IMR-90 (cell line): ENCODE measurements around the gene ERC2. TPM values are rescaled to one million over a fixed set of nuclear protein-coding genes. Genes with fewer than 3 reads are reported as not detected.

Source experiments
- ATAC-seq: fragments of 200-7000 bp; cut with Tn5 transposase; 2 replicates; pipeline ENCODE4 v1.9.1; 2020; ENCODE audit warnings: low read depth, mild to moderate bottlenecking, moderate library complexity
- BruUV-seq: library from RNA; stranded (reverse); fragments of 400-500 nt; replicated peaks from 2 replicates; lab custom pipeline; 2021; lab: Mats Ljungman, UMichigan
- CTCF ChIA-PET: fragments of 300-600 bp; formaldehyde crosslinking; extraction: SDS; loops from one replicate; lab custom pipeline; 2021; ENCODE audit warnings: antibody characterized with exemption; lab: Yijun Ruan, JAX
- POLR2A ChIA-PET: fragments of 300-600 bp; sonication (Branson Sonifier 250); formaldehyde crosslinking; loops from one replicate; lab custom pipeline; 2022; ENCODE audit warnings: antibody characterized with exemption; ENCODE audit not compliant: unreplicated experiment; lab: Charles Lee
- DNase-seq: peaks from one replicate; pipeline ENCODE4 v3.0.0; 2013
- H2AFZ ChIP-seq: replicated peaks from 2 replicates; pipeline ENCODE3; 2013; ENCODE audit warnings: low read length, mild to moderate bottlenecking; ENCODE audit not compliant: poor library complexity
- H2AK5ac ChIP-seq: 2 replicates; pipeline ENCODE4 v1.6.1; 2013; ENCODE audit warnings: low read depth, low read length, inconsistent platforms
- H2AK9ac ChIP-seq: replicated peaks from 2 replicates; pipeline ENCODE3; 2013; ENCODE audit warnings: mild to moderate bottlenecking, low read depth, low read length, moderate library complexity; ENCODE audit not compliant: poor library complexity
- H2BK120ac ChIP-seq: 2 replicates; pipeline ENCODE4 v1.6.1; 2013; ENCODE audit warnings: low read depth, low read length, inconsistent platforms
- H2BK15ac ChIP-seq: 3 replicates; pipeline ENCODE4 v1.6.1; 2013; ENCODE audit warnings: low read depth, low read length, inconsistent platforms
- H2BK20ac ChIP-seq: 2 replicates; pipeline ENCODE4 v1.6.1; 2013; ENCODE audit warnings: low read depth, mild to moderate bottlenecking, inconsistent platforms, low read length, moderate library complexity
- H2BK5ac ChIP-seq: 2 replicates; pipeline ENCODE4 v1.6.1; 2013; ENCODE audit warnings: mild to moderate bottlenecking, low read depth, low read length, inconsistent platforms; ENCODE audit not compliant: poor library complexity, severe bottlenecking
- H3K14ac ChIP-seq: replicated peaks from 2 replicates; pipeline ENCODE4 v1.6.1; 2013; ENCODE audit warnings: low read depth, low read length, inconsistent platforms
- H3K18ac ChIP-seq: 2 replicates; pipeline ENCODE4 v1.6.1; 2013; ENCODE audit warnings: low read depth, low read length, control low read depth
- H3K23ac ChIP-seq: 2 replicates; pipeline ENCODE4 v1.6.1; 2013; ENCODE audit warnings: low read depth, low read length, inconsistent platforms
- H3K27ac ChIP-seq: 2 replicates; pipeline ENCODE4 v1.5.1; 2013; ENCODE audit warnings: mild to moderate bottlenecking, control low read depth, low read length; ENCODE audit not compliant: insufficient read depth
- H3K27me3 ChIP-seq: 2 replicates; pipeline ENCODE4 v1.6.1; 2013; ENCODE audit warnings: low read length; ENCODE audit not compliant: control insufficient read depth, insufficient read depth
- H3K36me3 ChIP-seq: 2 replicates; pipeline ENCODE4 v1.6.1; 2013; ENCODE audit warnings: low read length, mixed read lengths; ENCODE audit not compliant: control insufficient read depth, insufficient read depth
- H3K4ac ChIP-seq: 2 replicates; pipeline ENCODE4 v1.6.1; 2013; ENCODE audit warnings: low read depth, low read length, inconsistent platforms
- H3K4me1 ChIP-seq: 2 replicates; pipeline ENCODE4 v1.6.1; 2013; ENCODE audit warnings: low read length, mixed read lengths; ENCODE audit not compliant: control insufficient read depth, insufficient read depth
- H3K4me2 ChIP-seq: 2 replicates; pipeline ENCODE4 v1.6.1; 2013; ENCODE audit warnings: low read depth, mild to moderate bottlenecking, control low read depth, low read length, moderate library complexity
- H3K4me3 ChIP-seq: 2 replicates; pipeline ENCODE4 v1.5.1; 2013; ENCODE audit warnings: low read depth, mild to moderate bottlenecking, control low read depth, low read length, moderate library complexity; ENCODE audit not compliant: insufficient read depth
- H3K56ac ChIP-seq: 2 replicates; pipeline ENCODE4 v1.6.1; 2013; ENCODE audit warnings: low read length, inconsistent platforms; ENCODE audit not compliant: insufficient read depth; ENCODE audit errors: extremely low read depth
- H3K79me1 ChIP-seq, 2 experiments: 2 replicates each; pipeline ENCODE4 v1.6.1; 2013; ENCODE audit warnings: low read length in 2 of 2, inconsistent platforms in 1 of 2, low read depth in 1 of 2
- H3K9ac ChIP-seq: 2 replicates; pipeline ENCODE4 v1.6.1; 2013; ENCODE audit warnings: low read depth, low read length, control low read depth
- H3K9me1 ChIP-seq: 2 replicates; pipeline ENCODE4 v1.6.1; 2013; ENCODE audit warnings: low read length, inconsistent platforms; ENCODE audit not compliant: insufficient read depth
- H3K9me3 ChIP-seq: 2 replicates; pipeline ENCODE4 v1.6.1; 2013; ENCODE audit warnings: low read length; ENCODE audit not compliant: control insufficient read depth, insufficient read depth
- H4K20me1 ChIP-seq: 2 replicates; pipeline ENCODE4 v1.6.1; 2013; ENCODE audit warnings: low read length, inconsistent platforms; ENCODE audit not compliant: insufficient read depth
- H4K5ac ChIP-seq: 2 replicates; pipeline ENCODE4 v1.6.1; 2013; ENCODE audit warnings: mild to moderate bottlenecking, low read depth, low read length, control low read depth
- H4K8ac ChIP-seq, 2 experiments: 2 replicates each; pipeline ENCODE4 v1.6.1; 2013; ENCODE audit warnings: low read depth in 2 of 2, low read length in 2 of 2, control low read depth in 1 of 2, inconsistent platforms in 1 of 2
- H4K91ac ChIP-seq: 2 replicates; pipeline ENCODE4 v1.6.1; 2013; ENCODE audit warnings: low read depth, low read length, inconsistent platforms; ENCODE audit not compliant: insufficient read depth
- CEBPB ChIP-seq: IDR thresholded peaks from 2 replicates; pipeline ENCODE4 v1.6.1; 2012; ENCODE audit warnings: low read depth, low read length, improper control_type of control experiment
- ELK1 ChIP-seq: fragments of 150-350 bp; IDR thresholded peaks from 2 replicates; pipeline ENCODE4 v1.6.1; 2016; ENCODE audit warnings: low read depth, mild to moderate bottlenecking, low read length, moderate library complexity, borderline replicate concordance
- FOS ChIP-seq: fragments of 150-350 bp; IDR thresholded peaks from 2 replicates; pipeline ENCODE4 v1.6.1; 2016; ENCODE audit warnings: low read depth, low read length
- MAZ ChIP-seq: IDR thresholded peaks from 2 replicates; pipeline ENCODE4 v1.6.1; 2012; ENCODE audit warnings: low read depth, mild to moderate bottlenecking, low read length, improper control_type of control experiment, moderate library complexity, borderline replicate concordance
- NFE2L2 ChIP-seq: fragments of 150-350 bp; IDR thresholded peaks from 2 replicates; pipeline ENCODE4 v1.6.1; 2016; ENCODE audit warnings: low read depth, mild to moderate bottlenecking, low read length
- SMC3 ChIP-seq: fragments of 150-350 bp; IDR thresholded peaks from 2 replicates; pipeline ENCODE4 v1.6.1; 2016; ENCODE audit warnings: low read depth, mild to moderate bottlenecking, antibody characterized with exemption, low read length, moderate library complexity
- WGBS, 2 experiments: methylation state at CpG; one replicate each; pipeline versions ENCODE4 v1.1.5 to v1.1.7; 2013; ENCODE audit warnings: missing lambda C conversion rate in 2 of 2; ENCODE audit not compliant: insufficient read length in 1 of 2; ENCODE audit errors: extremely low coverage in 2 of 2; 5-methylcytosine and 5-hydroxymethylcytosine counted together
- dilution Hi-C: fragments of 300-500 bp; cut with HindIII; formaldehyde crosslinking; loops from one replicate; pipeline ENCODE4 v1.14.3; 2018; ENCODE audit warnings: low sequenced_read_pairs; ENCODE audit not compliant: unreplicated experiment
- in situ Hi-C: fragments of 300-500 bp; cut with MboI; formaldehyde crosslinking; loops from 3 replicates; pipeline ENCODE4 v1.14.3; 2019; ENCODE audit warnings: low sequenced_read_pairs, inconsistent platforms, mixed read lengths
- intact Hi-C: fragments of 100-400 bp; cut with micrococcal nuclease; formaldehyde crosslinking; loops from 2 replicates; pipeline ENCODE4 v1.10.0; 2022
- polyA plus RNA-seq, 3 experiments: library from polyadenylated mRNA; depleted of rRNA; stranded (reverse); fragments of >200 nt; gene quantifications; 2 replicates each; pipeline ENCODE4 v1.2.3, GENCODE V29; 2012; ENCODE audit warnings: low replicate concordance in 1 of 3
- total RNA-seq: library from RNA; depleted of rRNA; stranded (reverse); fragments of >200 nt; gene quantifications from 2 replicates; pipeline ENCODE4 v1.2.3, GENCODE V29; 2012

ERC2 gene
- total and polyA plus RNA-seq, 2 of the 4 experiments (the other 2 are of a cell fraction), result 0.17 to 0.18 TPM

DNA sequence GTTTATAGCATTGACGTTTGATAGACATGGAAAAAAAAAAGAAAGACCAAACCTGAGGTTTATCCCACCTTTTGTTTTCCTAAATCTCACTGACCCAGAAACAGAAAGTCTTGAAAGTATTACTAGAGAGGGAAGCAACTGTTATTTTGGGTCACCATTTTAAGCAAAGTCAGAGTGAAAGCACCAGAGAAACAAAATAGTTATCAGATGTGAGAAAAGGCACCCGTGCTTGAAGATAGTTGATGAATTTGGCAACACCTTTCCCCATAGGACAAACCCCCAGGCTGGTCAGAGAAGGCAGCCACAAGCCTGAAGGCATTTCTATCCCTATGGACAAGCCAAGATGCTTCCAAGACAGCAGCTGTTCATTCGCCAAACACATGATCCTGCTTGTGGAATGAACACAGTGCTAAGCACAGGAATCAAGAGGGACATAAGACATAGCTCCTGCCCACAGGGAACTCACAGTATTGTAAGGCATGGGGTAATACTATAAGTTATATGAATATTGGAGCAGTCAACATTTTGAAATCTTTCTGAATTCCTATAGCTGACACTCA lies 170.9 kb downstream of the ERC2 start:
- H3K9me1 ChIP-seq, result no peaks in the 10 kb centered on the region
- no CpG with 5 or more reads among the region's 3 CpGs for WGBS, 2 experiments
- no peak overlapping the region for H3K9ac ChIP-seq
- no peak for TF ChIP-seq NFE2L2
- TF ChIP-seq FOS, result no peak
- no peak for TF ChIP-seq ELK1
- TF ChIP-seq SMC3, result no peak
- no peak for TF ChIP-seq CEBPB
- no peak for TF ChIP-seq MAZ
- no peak overlapping the region for H3K4me3 ChIP-seq
- no peak overlapping the region for H3K56ac ChIP-seq
- no TSS peak for BruUV-seq
- H2BK20ac ChIP-seq, result no peak overlapping the region
- no peaks in the 10 kb centered on the region for H3K79me1 ChIP-seq
- ATAC-seq, result no peak
- H3K27ac ChIP-seq, result no peak overlapping the region
- H3K27me3 ChIP-seq, result no peaks in the 10 kb centered on the region
- ChIA-PET POLR2A (no interaction called here), CTCF (no interaction called here)
- H3K4me2 ChIP-seq, result no peak overlapping the region
- no peak overlapping the region for H2AK5ac ChIP-seq
- H2AK9ac ChIP-seq, result no peak overlapping the region
- no peak overlapping the region for H4K5ac ChIP-seq
- no peak overlapping the region for H2AFZ ChIP-seq
- H2BK120ac ChIP-seq, result no peak overlapping the region
- no peaks in the 10 kb centered on the region for H3K9me3 ChIP-seq
- no peaks in the 10 kb centered on the region for H3K4me1 ChIP-seq
- H4K8ac ChIP-seq, result no peak overlapping the region
- H4K91ac ChIP-seq, result no peak overlapping the region
- H2BK5ac ChIP-seq, result no peak overlapping the region
- no peak overlapping the region for H3K18ac ChIP-seq
- in situ Hi-C loops, result no loop called here
- H2BK15ac ChIP-seq, result no peak overlapping the region
- dilution Hi-C loops, result no loop called here
- intact Hi-C loops, result no loop called here
- H3K4ac ChIP-seq, result no peak overlapping the region
- no peaks in the 10 kb centered on the region for H4K20me1 ChIP-seq
- H3K14ac ChIP-seq, result no peak overlapping the region
- H3K23ac ChIP-seq, result no peak overlapping the region
- H3K36me3 ChIP-seq, result no peaks in the 10 kb centered on the region
- no peak for DNase-seq
